NCI-H345 treated with DMSO at 0.1 percent for 48 hours (cell line): Measurements from ENCODE around the gene RTP2.
A peak's percentile ranks its signal among the peaks of the same experiment; 100 is the strongest.

Source experiments
- DNase-seq: peaks from one replicate; lab custom pipeline; 2025; ENCODE audit not compliant: unreplicated experiment; lab: John Stamatoyannopoulos, UW

RTP2 gene

DNA sequence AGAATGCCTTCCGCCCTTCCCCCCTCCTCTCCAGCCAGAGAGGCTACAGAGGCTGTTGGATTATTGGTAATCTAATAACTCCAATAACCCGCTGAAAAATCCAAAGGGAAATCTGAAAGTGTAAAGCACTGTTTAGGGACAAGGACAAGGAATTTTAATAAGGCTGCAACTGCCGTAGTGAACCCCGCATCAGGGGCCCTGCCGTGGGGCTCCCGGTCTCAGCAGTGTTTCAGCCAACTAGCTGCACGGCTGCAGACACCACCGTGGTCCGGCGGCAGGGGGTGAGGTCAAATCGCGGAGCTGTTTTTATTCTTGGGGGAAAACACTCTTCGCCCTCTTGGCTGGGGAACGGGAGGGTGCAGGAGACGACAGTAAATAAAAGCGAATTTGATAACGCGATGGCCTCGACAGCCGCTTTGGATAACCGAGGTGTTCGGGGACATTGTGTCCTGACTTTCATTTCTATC lies 36.8 kb upstream of the RTP2 start:
- peak; percentile 75 for DNase-seq

DNA sequence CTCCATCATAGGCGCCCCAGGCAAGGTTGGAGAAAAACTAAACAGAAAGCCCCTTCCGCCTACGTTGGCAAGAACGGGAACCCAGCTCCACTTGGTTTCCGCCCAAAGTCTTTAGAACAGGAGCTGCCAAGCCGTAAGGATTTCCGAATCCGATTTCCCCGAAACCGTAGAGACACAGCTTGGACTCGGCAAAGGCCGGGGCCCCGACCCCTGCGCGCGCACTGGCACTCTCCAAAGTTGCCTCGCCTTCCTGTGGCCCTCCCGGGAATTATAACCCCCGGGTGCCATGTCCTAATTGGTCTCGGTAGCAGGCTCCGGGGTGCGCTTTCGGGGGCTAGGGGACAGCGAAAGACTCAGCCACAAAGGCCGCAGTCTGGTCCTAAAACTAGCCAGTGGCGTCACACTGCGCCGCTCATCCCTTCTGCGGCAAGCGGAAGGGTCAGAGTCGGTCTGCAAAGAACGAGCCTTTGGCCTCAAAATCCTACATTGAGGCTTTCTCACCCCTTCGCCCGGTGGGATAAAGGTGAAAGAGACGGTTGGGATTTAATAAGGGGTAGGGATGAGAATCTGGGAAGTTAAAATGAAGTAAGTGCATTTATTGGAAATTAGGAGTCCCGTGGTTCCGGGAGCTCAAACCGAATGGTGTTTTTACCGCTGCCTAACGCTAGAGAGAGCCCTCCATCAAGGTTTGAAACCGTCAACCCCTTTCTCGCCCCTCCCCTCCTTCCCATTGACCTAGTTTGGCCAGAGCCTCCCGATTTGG lies 36.2 kb upstream of the RTP2 start:
- DNase-seq, result peak; percentile 96

DNA sequence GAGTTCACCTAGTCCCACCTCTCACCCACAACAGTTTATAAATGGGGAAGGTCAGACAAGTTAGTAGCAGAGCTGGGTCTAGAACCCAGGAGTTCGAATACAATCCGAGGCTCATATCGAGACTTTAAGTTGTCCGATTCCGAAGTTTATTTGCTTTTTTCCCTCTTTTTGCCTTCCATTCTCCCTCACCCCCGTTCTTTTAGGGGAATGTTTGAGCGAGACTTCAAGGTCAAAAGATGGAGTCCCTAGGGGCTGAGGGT lies 35.6 kb upstream of the RTP2 start:
- no peak for DNase-seq

DNA sequence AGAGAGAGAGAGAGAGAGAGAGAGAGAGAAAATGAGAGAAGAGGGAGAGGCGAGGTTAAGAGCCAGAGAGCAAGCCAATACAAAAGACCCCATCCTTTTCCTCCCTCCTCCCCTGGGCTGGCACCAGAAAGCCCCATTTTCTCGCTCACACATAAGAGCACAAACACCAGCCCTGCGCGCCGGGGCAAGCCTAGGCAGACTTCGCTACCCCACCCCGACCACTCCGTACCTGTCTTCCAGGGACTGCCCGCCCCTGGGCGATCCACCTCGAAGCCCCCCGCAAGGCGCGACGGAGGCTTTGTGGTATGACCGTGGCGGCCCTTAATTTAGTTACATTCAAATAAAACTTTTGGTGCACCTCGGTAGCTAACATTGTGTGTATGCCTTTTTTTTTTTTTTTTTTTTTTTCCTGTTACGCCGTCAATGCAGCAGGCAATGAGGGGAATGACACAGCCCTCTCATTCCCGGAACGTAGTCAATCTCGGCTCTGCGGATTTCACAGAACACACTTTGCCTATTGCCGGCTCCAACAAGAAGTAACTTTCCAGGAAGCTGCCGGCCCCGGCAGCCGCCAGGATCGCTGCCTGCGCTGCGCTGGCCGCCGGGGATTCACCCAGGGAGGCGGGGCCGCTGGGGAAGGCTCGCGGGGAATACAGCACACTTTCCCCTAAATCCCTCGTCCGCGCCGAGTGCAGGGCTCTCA lies 35.2 kb upstream of the RTP2 start:
- peak; percentile 44 for DNase-seq

DNA sequence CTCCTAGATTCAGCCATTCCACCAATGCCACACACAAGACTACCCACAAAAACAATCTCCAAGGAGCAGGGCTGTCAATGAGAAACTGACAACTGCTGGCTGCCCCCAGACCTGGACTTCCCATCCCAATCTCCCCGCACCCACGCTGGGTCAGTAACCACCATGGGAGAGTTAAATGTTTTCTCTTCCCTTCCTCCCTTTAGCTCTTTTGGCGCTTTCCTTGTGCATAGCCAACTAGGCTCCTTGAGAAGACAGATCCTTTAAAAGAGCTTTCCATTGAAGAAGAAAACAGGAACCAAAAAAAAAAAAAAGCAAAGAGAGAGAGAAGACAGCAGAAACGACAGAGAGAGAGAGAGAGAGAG lies 34.6 kb upstream of the RTP2 start:
- DNase-seq, result no peak

DNA sequence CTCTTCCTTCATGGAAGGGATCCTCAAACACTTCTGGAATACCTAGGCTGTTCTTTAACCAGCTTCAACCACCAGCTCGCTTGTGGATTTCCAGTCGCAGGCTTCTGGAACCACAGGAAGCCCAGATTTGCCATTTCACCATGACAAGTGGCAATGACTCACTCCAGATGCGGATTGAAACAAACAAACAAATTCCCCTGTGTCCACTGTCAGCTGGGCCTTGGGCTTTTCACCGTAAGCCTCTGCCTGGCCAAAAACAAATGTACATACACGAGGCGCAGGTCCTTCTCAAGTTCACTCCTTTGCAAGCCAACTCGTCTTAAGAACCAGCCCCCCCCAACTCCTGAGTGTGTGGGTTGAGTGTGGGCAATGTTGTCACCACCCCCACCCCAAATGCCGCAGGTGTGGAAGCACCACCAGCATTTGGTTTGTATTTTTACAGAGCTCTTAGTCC lies 34.1 kb upstream of the RTP2 start:
- no peak for DNase-seq

DNA sequence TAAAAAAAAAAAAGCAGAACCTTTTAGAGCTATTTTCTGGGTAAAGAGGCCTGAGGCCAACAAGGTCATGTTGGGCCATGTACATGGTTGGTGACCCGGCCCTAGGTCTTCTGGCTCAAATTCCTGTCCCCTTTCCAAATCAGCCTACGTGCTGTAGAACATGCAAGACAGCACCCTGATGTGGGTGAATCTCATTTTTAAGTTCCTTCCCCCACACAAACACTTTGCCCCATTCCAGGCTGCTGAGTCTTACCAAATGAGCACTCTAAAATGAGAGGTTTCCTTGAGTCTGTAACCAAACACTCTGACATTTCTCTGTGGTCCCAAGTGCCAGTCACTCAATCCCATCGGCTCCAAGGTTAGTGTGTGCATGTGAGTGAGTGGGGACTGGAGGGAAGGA lies 33.5 kb upstream of the RTP2 start:
- DNase-seq, result no peak

DNA sequence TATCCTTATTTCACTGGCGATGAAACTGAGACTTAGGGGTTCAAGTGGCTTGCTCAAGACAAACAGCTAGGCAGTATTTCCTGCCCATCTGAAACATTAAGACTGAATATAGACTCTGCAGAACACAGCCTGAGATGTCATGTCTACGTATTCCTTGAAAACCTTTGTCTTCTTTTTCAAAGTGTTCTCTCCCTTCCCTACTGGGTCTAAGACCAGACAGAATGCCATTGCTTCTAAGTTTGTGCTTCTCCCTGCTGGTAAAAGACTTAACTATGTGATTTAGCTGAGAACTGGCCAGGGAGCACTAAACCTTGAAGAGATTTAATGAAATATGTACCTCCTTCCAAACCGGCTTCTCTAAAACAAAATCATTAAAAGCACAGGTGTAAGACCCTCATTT lies 33.0 kb upstream of the RTP2 start:
- no peak for DNase-seq

DNA sequence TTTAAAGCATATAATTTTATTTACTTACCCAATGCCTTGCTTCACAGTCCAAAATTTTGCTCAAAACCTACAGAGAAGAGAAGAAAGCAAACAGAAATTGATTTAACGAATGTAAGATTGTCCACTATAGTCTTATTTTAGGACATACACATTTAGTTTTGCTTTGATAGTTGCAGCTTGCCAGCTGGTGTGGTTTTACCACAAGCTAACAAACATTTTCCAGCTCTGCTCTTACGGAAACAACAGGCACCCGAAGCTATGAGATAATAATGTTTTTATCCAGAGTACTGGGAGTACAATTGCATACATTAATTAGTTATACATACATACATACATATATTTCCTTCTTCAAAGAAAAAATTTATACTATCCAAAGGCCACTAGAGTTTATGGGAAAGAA lies 32.5 kb upstream of the RTP2 start:
- no peak for DNase-seq

DNA sequence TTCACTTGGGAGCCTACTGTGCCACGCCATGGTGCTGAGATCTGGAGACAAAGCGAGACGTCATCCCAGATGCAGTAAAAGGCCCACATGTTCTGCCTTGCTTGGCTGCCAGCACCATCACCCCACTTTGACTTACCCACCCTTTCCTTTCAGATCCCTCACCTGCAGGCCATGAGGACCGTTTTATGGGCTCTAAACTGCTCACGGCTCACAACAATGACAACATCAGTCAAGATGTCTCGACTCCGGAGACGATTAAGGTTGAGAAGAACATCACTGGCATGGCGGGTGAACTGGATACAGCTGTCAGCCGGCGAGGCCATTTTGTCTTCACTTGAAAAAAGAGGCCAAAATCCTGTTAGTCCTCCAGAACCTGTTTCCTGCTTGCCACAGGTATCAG lies 31.0 kb upstream of the RTP2 start:
- no peak for DNase-seq

DNA sequence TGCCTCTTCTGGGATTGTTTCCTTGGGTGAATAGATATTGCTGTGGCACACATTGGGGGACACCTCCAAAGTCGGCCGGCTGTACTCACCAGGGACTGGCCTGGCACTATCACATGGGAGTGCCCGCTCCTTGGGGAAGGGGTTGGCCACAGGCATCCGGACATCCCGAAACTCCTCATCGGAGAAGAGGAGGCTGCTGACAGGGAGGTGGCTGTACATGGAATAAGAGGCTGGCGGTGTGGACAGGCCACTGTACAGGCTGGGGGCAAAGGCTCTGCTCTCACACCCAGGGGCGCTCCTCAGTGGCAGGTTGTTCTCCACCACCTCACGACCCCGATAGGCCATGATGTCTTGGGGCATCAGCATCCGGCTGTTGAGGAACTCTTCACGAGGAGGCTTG lies 27.2 kb upstream of the RTP2 start:
- DNase-seq, result no peak

DNA sequence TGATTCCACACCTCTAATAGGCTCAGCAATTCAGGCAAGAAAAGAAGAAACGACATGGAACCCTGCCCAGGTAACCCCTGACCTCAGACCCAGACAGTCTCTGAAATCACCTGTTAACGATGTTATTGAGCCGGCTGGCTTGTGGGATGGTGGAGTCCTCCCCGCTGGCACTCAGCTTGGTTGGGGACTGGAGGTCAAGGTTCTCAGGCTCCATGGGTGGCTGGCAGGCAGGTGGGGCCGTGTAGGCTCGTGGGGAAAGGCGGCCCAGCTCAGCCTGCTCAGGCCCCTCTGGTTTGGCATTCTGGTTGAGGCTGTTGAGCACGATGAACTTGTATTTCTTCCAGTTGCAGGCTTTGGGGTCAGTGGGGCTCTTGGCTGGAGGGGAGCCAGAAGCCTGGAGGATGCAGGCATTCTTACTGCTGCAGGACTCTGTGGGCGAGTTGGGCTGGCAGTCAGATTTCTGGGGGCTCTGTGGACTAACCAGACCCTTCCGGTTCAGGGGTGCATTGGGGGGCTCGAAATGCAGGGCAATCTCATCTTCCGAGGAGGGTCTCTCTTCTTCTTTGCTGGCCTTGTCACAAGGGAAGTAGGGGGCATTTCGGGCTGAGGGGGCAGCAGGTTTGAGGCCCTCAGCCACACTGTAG lies 26.7 kb upstream of the RTP2 start:
- DNase-seq, result no peak

DNA sequence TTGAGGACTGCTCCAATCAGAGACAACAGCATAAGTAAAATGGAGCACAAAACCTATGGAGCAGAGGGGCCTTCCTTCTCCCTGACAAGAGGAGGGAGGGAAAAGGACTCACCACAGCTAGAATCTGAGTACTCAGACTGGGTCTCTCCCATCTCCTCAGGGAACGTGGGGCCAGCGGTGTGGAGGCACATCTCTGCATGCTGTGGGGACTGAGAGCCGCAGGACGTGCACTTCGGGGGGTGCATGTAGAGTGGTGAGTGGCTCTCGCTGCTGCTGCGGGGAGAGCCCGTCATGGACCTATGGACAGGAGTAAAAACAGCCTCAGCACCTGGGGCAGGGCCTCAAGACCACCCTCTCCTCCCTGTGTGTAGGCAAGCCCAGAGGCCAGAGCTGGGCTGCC lies 25.9 kb upstream of the RTP2 start:
- no peak for DNase-seq

DNA sequence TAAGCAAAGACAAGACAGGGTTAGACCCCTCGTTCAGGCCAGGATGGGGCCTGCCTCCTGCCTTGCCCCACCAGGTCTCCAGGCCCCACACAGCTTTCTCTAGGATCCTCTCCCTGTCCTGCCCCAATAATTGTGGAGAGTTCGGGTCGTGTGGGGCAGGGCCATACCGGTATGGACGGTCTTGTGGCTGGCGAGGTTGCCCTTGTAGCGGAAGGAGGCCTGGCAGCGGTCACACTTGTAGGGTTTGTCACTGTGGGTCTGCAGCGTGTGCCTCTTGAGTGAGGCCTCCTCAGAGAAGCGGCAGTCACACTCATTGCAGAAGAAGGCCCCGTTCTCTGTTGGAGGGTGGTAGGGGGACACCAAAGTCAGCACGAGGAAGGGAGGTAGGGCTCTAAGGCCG lies 24.2 kb upstream of the RTP2 start:
- no peak for DNase-seq

DNA sequence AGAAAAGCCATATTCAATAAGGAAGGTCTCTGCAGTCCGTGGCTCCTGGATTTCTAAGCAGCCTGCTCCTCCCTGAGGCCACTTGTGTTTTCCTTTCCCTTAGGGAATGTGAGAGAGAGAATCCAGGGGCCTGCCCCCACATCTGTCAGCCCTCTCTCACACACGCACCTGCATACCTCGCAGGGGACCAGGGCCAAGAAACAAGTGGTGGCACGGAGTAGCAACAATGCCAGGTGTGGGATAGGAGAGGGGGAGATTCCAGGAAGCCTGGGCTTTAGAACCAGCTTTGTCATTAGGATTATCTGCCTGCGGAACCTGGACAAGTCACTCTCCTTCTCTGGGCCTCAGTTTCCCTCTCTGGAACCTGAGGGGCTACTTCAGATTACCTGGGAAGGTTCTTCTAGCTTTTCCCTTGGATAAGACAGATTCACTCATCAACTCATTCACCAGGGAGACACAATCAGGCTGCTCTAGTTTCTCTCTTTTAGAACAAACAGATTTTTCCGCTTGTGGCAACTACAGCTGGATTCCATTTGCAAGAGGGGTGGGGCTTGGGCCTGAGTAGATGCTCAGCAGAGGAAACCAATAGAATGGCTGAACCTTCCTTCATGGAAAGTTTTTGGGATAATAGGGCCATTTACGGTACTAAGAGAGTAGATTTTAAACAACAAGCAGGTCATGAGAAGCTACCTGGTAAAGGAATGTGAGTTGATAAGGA lies 23.5 kb upstream of the RTP2 start:
- no peak for DNase-seq

DNA sequence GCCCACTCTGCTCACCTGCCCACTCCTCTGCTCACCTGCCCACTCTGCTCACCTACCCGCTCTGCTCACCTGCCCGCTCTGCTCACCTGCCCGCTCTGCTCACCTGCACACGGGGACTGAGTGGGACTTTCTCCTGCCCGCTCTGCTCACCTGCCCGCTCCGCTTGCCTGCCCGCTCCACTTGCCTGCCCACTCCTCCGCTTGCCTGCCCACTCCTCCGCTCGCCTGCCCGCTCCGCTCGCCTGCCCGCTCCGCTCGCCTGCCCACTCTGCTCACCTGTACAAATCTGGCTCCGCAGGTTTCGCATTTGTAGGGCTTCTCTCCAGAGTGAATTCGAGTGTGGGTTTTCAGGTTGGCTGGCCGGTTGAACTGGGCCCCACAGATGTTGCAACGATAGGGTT lies 22.9 kb upstream of the RTP2 start:
- no peak for DNase-seq

DNA sequence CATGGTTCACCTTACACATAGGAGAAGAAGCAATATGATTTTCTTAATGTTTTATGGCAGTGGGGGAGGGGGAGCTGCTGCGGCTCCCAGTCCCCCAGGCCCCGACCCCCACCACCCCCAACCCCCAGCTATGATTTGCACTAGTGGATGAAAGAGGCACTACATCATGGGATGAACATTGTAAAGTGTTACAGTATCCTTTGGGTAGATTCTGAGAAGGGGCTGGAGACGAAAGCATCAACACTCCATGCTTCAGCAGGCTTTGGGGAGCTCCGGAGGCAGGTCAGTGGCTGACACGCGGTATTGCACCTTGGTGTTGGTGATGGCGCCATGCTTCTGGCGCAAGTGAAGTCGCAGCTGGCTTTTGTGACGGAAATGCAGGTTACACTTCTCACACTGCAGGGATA lies 19.9 kb upstream of the RTP2 start:
- DNase-seq, result no peak

DNA sequence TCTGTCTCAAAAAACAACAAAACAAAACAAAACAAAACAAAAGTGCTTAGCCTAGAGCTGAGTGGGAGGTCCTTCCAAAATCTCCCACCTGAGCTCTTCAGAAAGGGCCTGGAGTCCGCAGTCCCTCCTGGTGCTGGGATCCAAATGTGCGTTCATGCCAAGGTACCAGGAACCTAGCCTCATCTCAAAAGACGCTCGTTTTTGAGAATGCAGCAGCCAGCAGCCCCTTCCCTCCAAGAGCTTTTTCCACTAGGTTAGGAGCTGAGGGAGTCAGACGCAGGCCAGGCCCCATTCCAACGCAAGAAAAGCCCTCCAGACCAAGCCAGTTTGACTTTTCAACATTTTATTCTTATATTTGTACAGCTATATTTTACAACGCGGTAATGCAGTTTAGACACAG lies 18.7 kb upstream of the RTP2 start:
- no peak for DNase-seq

DNA sequence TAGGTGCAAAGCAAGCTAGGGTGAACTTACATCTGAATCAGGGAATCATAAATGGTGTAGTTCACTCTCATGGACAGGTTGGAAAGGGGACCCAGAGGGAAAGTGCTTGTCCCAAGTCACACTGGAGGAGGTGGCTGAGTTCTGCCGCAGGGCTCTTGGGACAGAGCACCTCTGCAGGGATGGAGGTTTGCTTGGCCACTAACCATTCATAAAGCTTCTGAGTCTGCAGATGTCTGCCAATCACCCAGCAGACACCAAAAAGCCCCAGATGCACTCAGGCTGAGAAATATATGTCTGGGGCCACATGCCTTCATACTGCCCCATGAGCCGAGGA lies 17.9 kb upstream of the RTP2 start:
- no peak for DNase-seq

DNA sequence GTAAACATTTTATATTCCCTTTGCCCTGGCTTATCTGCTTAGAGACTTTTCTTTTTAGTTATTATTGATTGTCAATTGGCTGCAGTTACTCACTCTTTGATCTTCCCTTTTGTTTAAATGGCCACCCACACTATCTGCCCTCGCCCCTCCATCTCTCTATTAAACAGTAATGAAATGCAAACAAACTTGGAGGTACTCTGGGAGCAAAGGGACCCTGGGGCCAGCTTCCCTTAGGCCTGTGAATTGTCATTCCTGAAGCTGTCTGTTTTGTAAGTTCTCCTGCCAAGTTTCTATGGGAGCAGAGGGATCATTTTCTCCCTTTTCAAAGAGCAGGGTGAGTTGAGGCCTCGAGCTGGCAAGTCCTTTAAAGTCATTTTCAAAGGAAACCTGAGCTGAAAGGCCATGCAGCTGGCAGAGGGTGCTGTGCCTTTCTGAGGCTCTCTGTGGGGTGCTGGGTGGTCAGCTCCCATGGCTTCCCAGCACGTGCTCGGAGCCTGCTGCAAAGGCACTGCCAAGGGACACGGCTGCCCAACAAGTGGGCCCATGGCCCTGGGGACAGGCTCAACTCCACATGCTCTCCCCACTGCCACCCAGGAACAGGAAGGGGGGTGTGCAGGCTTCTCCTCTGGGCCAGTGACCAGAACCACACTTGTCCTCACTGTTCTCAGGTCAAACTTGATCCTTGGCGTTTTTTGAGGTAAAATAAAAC lies 17.4 kb upstream of the RTP2 start:
- no peak for DNase-seq

DNA sequence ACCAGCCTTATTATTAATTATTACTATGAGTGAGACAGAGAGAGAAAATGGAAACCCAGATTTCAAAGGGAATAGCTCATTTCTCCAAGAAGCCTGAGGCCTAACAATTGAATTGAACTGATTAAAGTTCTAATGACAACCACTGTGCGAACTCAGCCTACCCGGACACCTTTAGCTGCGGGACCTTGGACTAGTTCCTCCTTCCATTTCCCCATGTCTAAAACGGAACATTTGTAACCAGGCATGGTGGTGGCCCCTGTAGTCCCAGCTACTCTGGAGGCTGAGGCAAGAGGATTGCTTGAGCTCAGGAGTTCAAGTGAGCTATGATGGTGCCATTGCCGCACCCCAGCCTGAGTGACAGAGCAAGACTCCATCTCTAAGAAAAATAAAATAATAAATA lies 16.4 kb upstream of the RTP2 start:
- DNase-seq, result no peak
